Measurements from ENCODE around the gene ZNF512B.

DNA sequence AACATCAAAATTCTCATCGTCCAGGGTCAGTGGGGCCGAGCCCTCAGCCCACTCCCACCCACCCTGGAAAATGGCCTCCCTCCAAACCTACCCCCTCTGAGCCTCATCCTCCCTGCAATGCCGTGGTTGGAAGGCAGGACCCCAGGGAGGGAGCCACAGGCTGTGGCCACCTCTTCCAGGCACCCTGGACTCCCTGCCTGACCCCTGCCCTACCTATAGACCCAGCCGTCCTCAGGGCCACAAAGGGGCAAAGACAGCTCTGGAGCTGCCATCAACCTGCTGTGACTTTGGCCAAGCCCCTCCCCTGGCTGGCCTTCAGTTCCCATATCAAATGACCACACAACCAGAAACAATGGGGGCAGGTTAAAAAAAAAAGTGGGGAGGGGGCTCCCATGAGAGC is 11.3 kb downstream of the ZNF512B start:
- TF ChIP-seq, protein P1, sequence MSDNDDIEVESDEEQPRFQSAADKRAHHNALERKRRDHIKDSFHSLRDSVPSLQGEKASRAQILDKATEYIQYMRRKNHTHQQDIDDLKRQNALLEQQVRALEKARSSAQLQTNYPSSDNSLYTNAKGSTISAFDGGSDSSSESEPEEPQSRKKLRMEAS (IDR thresholded peaks at IDR 0.05) = no peak
- TF ChIP-seq SP1 (IDR thresholded peaks at IDR 0.05) (no peak), RXRA (IDR thresholded peaks at IDR 0.05) (no peak), FOXA1 (IDR thresholded peaks at IDR 0.05) (no peak), CTCF (IDR thresholded peaks at IDR 0.05; ENCODE audit: low read depth, low read length, missing input control) (no peak), GABPA (IDR thresholded peaks at IDR 0.05 in 1 of 2, conservative IDR thresholded peaks at IDR 0.05 in 1 of 2) (no peak), YY1 (IDR thresholded peaks at IDR 0.05) (no peak), RAD21 (IDR thresholded peaks at IDR 0.05) (no peak), TAF1 (conservative IDR thresholded peaks at IDR 0.05) (no peak)
- TF ChIP-seq, protein P2, sequence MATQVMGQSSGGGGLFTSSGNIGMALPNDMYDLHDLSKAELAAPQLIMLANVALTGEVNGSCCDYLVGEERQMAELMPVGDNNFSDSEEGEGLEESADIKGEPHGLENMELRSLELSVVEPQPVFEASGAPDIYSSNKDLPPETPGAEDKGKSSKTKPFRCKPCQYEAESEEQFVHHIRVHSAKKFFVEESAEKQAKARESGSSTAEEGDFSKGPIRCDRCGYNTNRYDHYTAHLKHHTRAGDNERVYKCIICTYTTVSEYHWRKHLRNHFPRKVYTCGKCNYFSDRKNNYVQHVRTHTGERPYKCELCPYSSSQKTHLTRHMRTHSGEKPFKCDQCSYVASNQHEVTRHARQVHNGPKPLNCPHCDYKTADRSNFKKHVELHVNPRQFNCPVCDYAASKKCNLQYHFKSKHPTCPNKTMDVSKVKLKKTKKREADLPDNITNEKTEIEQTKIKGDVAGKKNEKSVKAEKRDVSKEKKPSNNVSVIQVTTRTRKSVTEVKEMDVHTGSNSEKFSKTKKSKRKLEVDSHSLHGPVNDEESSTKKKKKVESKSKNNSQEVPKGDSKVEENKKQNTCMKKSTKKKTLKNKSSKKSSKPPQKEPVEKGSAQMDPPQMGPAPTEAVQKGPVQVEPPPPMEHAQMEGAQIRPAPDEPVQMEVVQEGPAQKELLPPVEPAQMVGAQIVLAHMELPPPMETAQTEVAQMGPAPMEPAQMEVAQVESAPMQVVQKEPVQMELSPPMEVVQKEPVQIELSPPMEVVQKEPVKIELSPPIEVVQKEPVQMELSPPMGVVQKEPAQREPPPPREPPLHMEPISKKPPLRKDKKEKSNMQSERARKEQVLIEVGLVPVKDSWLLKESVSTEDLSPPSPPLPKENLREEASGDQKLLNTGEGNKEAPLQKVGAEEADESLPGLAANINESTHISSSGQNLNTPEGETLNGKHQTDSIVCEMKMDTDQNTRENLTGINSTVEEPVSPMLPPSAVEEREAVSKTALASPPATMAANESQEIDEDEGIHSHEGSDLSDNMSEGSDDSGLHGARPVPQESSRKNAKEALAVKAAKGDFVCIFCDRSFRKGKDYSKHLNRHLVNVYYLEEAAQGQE (IDR thresholded peaks at IDR 0.05) = no peak
